Caco-2 (cell line): ENCODE results near the gene SCYL1. TPM values are rescaled to one million over a fixed set of nuclear protein-coding genes. Genes with fewer than 3 reads are reported as not detected.

Experiments used
- BruUV-seq: library from RNA; stranded (reverse); fragments of 400-500 nt; replicated peaks from 2 replicates; lab custom pipeline; 2021; lab: Mats Ljungman, UMichigan
- CTCF ChIA-PET: fragments of 300-600 bp; sonication (Branson Sonifier 250); formaldehyde crosslinking; loops from one replicate; lab custom pipeline; 2022; ENCODE audit warnings: antibody characterized with exemption; lab: Charles Lee
- POLR2A ChIA-PET: fragments of 300-600 bp; sonication (Branson Sonifier 250); formaldehyde crosslinking; loops from one replicate; lab custom pipeline; 2022; ENCODE audit warnings: antibody characterized with exemption; lab: Charles Lee
- DNase-seq, 2 experiments: peaks; one replicate each; pipeline versions ENCODE4 v3.0.0 to v3.0.0-alpha.2; 2020 to 2022
- H3K27me3 ChIP-seq: replicated peaks from 2 replicates; pipeline ENCODE4 v1.6.0; 2011; ENCODE audit warnings: low read length; ENCODE audit not compliant: control insufficient read depth, insufficient read depth
- H3K36me3 ChIP-seq: 2 replicates; pipeline ENCODE4 v1.5.1; 2011; ENCODE audit warnings: low read length; ENCODE audit not compliant: control insufficient read depth, insufficient read depth
- H3K4me1 ChIP-seq: fragments of 250-450 bp; sonication (Bioruptor Pico); 2 replicates; pipeline ENCODE4 v1.5.1; 2020; ENCODE audit warnings: mild to moderate bottlenecking
- H3K4me3 ChIP-seq: 2 replicates; pipeline ENCODE4 v1.5.1; 2011; ENCODE audit warnings: low read depth, mild to moderate bottlenecking, control low read depth, low read length
- H3K9me3 ChIP-seq: fragments of 250-450 bp; sonication (Bioruptor Pico); 2 replicates; pipeline ENCODE4 v1.5.1; 2020; ENCODE audit warnings: mild to moderate bottlenecking, moderate library complexity
- H3K27ac Mint-ChIP-seq: one replicate; pipeline ENCODE4 v1.8.0; 2022; ENCODE audit warnings: mixed read lengths; ENCODE audit not compliant: unreplicated experiment
- H3K27me3 Mint-ChIP-seq: one replicate; pipeline ENCODE4 v1.8.0; 2022; ENCODE audit warnings: mixed read lengths; ENCODE audit not compliant: insufficient read depth, unreplicated experiment
- H3K36me3 Mint-ChIP-seq: one replicate; pipeline ENCODE4 v1.8.0; 2022; ENCODE audit warnings: mild to moderate bottlenecking, mixed read lengths; ENCODE audit not compliant: insufficient read depth, unreplicated experiment
- H3K4me1 Mint-ChIP-seq: one replicate; pipeline ENCODE4 v1.8.0; 2022; ENCODE audit warnings: low read depth, mixed read lengths; ENCODE audit not compliant: unreplicated experiment
- H3K4me3 Mint-ChIP-seq: one replicate; pipeline ENCODE4 v1.8.0; 2022; ENCODE audit warnings: mild to moderate bottlenecking, moderate library complexity, mixed read lengths; ENCODE audit not compliant: unreplicated experiment
- H3K9me3 Mint-ChIP-seq: one replicate; pipeline ENCODE4 v1.8.0; 2022; ENCODE audit warnings: mixed read lengths; ENCODE audit not compliant: unreplicated experiment
- CTCF ChIP-seq, 2 experiments: fragments of 200-600 bp in 1 of 2; IDR thresholded peaks; 1 replicate in 1 of 2; 2 replicates in 1 of 2; pipeline versions ENCODE4 v1.5.1 to v1.8.0; 2011 to 2022; ENCODE audit warnings: antibody characterized with exemption in 1 of 2, control low read depth in 1 of 2, inconsistent platforms in 1 of 2, low read depth in 1 of 2, low read length in 1 of 2, mild to moderate bottlenecking in 1 of 2, moderate library complexity in 1 of 2; ENCODE audit not compliant: insufficient read depth in 1 of 2, severe bottlenecking in 1 of 2, unreplicated experiment in 1 of 2
- intact Hi-C: fragments of 100-400 bp; cut with micrococcal nuclease; formaldehyde crosslinking; loops from one replicate; pipeline ENCODE4 v1.10.0; 2022; ENCODE audit not compliant: unreplicated experiment
- total RNA-seq: library from RNA; stranded (reverse); gene quantifications from 2 replicates; pipeline ENCODE4 v1.2.3, GENCODE V29; 2022

The SCYL1 gene
- total RNA-seq, 1 experiment from 2014 or later: 123 TPM

- intact Hi-C loops: loop anchor here (1.0 to 2.0 kb wide), 5 partner anchors 8 to 79 kb away; partner anchors contain the start of gene NEAT1
- peaks cover 37% of the 10 kb centered on the region for H3K4me1 ChIP-seq
- H3K27me3 ChIP-seq: no peaks in the 10 kb centered on the region
- H3K27ac Mint-ChIP-seq: no peak overlapping the region
- BruUV-seq: no TSS peak
- no peaks in the 10 kb centered on the region for H3K9me3 ChIP-seq
- ChIA-PET CTCF (interaction anchor here (0.6 to 3.1 kb wide), 7 partner anchors 8 to 81 kb away, joined by 3 to 31 read pairs (median 8); no protein-coding TSS in a partner anchor), POLR2A (interaction anchor here (0.7 to 13.2 kb wide), 16 partner anchors 9 to 693 kb away, joined by 3 to 377 read pairs (median 10); partner anchors contain the start of genes DPF2, FAM89B, NEAT1 and SCYL1)
- H3K4me1 Mint-ChIP-seq: peaks cover 35% of the 10 kb centered on the region
- H3K36me3 ChIP-seq: peaks cover 3% of the 10 kb centered on the region
- no peaks in the 10 kb centered on the region for H3K36me3 Mint-ChIP-seq
- peak; percentile 99 for DNase-seq
- peaks cover 3% of the 10 kb centered on the region for H3K27me3 Mint-ChIP-seq
- peak overlapping the region; percentile 81 for H3K4me3 ChIP-seq
- peak in 1 of 2 experiments; percentile 17 for TF ChIP-seq CTCF (IDR thresholded peaks at IDR 0.05; ENCODE audit: insufficient read depth in 1 of 2, low read depth in 1 of 2, low read length in 1 of 2, severe bottlenecking in 1 of 2, unreplicated experiment in 1 of 2)
- H3K9me3 Mint-ChIP-seq: no peaks in the 10 kb centered on the region
- no peak overlapping the region for H3K4me3 Mint-ChIP-seq
These were observed 27.5 kb upstream of the SCYL1 start for GRCh38 chr11:65497141-65498041.

- H3K27me3 ChIP-seq: no peaks in the 10 kb centered on the region
- Mint-ChIP-seq H3K9me3 (no peaks in the 10 kb centered on the region), H3K27me3 (peaks cover 3% of the 10 kb centered on the region), H3K36me3 (no peaks in the 10 kb centered on the region), H3K4me3 (no peak overlapping the region), H3K4me1 (peaks cover 32% of the 10 kb centered on the region), H3K27ac (no peak overlapping the region)
- peaks cover 29% of the 10 kb centered on the region for H3K4me1 ChIP-seq
- BruUV-seq: TSS peak; percentile 61
- intact Hi-C loops: no loop called here
- TF ChIP-seq CTCF (IDR thresholded peaks at IDR 0.05; ENCODE audit: insufficient read depth in 1 of 2, low read depth in 1 of 2, low read length in 1 of 2, severe bottlenecking in 1 of 2, unreplicated experiment in 1 of 2): no peak
- no peaks in the 10 kb centered on the region for H3K9me3 ChIP-seq
- POLR2A ChIA-PET: interaction anchor here (0.5 to 13.2 kb wide), 21 partner anchors 10 to 694 kb away, joined by 3 to 377 read pairs (median 6); partner anchors contain the start of genes FAM89B, NEAT1 and SCYL1
- peak; percentile 77 to 79 for DNase-seq
- peaks cover 6% of the 10 kb centered on the region for H3K36me3 ChIP-seq
- H3K4me3 ChIP-seq: peak overlapping the region; percentile 81
- CTCF ChIA-PET: interaction anchor here (0.6 to 3.1 kb wide), 9 partner anchors 9 to 82 kb away, joined by 3 to 31 read pairs (median 8); no protein-coding TSS in a partner anchor
These were observed 26.7 kb upstream of the SCYL1 start for GRCh38 chr11:65498042-65498726.

GRCh38 chr11:65498727-65498976 lies 26.2 kb upstream of the SCYL1 start:
- H3K9me3 ChIP-seq: no peaks in the 10 kb centered on the region
- Mint-ChIP-seq H3K36me3 (no peaks in the 10 kb centered on the region), H3K27ac (no peak overlapping the region), H3K27me3 (peaks cover 3% of the 10 kb centered on the region), H3K4me1 (peaks cover 33% of the 10 kb centered on the region), H3K4me3 (no peak overlapping the region), H3K9me3 (no peaks in the 10 kb centered on the region)
- no peak for DNase-seq
- H3K4me1 ChIP-seq: peaks cover 24% of the 10 kb centered on the region
- ChIA-PET CTCF (interaction anchor here (1.4 to 3.1 kb wide), 5 partner anchors 9 to 30 kb away, joined by 3 to 31 read pairs (median 10); no protein-coding TSS in a partner anchor), POLR2A (interaction anchor here (0.5 to 13.2 kb wide), 17 partner anchors 9 to 224 kb away, joined by 3 to 377 read pairs (median 5); partner anchors contain the start of genes FAM89B, NEAT1 and SCYL1)
- peak overlapping the region; percentile 81 for H3K4me3 ChIP-seq
- peaks cover 7% of the 10 kb centered on the region for H3K36me3 ChIP-seq
- TF ChIP-seq CTCF (IDR thresholded peaks at IDR 0.05; ENCODE audit: insufficient read depth in 1 of 2, low read depth in 1 of 2, low read length in 1 of 2, severe bottlenecking in 1 of 2, unreplicated experiment in 1 of 2): no peak
- BruUV-seq: no TSS peak
- H3K27me3 ChIP-seq: no peaks in the 10 kb centered on the region
- intact Hi-C loops: no loop called here
